Trophoblast cell (in vitro differentiated cells and primary cell): ENCODE data around the gene SH3TC2.

Source experiments
- DNase-seq, 2 donors: peaks; one replicate each; pipeline ENCODE4 v3.0.0-alpha.2; 2016
- H2AFZ ChIP-seq: 2 replicates; pipeline ENCODE4 v1.6.1; 2013; ENCODE audit warnings: low read length, moderate library complexity, mild to moderate bottlenecking; ENCODE audit not compliant: insufficient read depth, poor library complexity
- H2AK5ac ChIP-seq: 2 replicates; pipeline ENCODE4 v1.6.1; 2013; ENCODE audit warnings: mild to moderate bottlenecking, low read length
- H2BK120ac ChIP-seq: 2 replicates; pipeline ENCODE4 v1.6.1; 2013; ENCODE audit warnings: low read length, mild to moderate bottlenecking, moderate library complexity; ENCODE audit not compliant: insufficient read depth, poor library complexity
- H2BK12ac ChIP-seq: 2 replicates; pipeline ENCODE4 v1.6.1; 2013; ENCODE audit warnings: mild to moderate bottlenecking, low read length, moderate library complexity
- H2BK5ac ChIP-seq: 2 replicates; pipeline ENCODE4 v1.6.1; 2013; ENCODE audit warnings: low read length, low read depth, moderate library complexity, mild to moderate bottlenecking; ENCODE audit not compliant: poor library complexity
- H3K14ac ChIP-seq: 2 replicates; pipeline ENCODE4 v1.6.1; 2013; ENCODE audit warnings: mild to moderate bottlenecking, low read length
- H3K18ac ChIP-seq: 2 replicates; pipeline ENCODE4 v1.6.1; 2013; ENCODE audit warnings: mild to moderate bottlenecking, low read length
- H3K23ac ChIP-seq: 2 replicates; pipeline ENCODE4 v1.6.1; 2013; ENCODE audit warnings: low read length
- H3K27ac ChIP-seq: 2 replicates; pipeline ENCODE4 v1.5.1; 2013; ENCODE audit warnings: low read depth, mild to moderate bottlenecking, inconsistent platforms, low read length, moderate library complexity
- H3K27me3 ChIP-seq: 2 replicates; pipeline ENCODE4 v1.6.1; 2013; ENCODE audit warnings: inconsistent platforms, mild to moderate bottlenecking, low read length, moderate library complexity; ENCODE audit not compliant: insufficient read depth
- H3K36me3 ChIP-seq, 2 experiments: 1 replicate in 1 of 2; 2 replicates in 1 of 2; pipeline ENCODE4 v1.6.1; 2013; ENCODE audit warnings: low read length in 2 of 2, mild to moderate bottlenecking in 2 of 2, moderate library complexity in 1 of 2; ENCODE audit not compliant: insufficient read depth in 2 of 2, control insufficient read depth in 1 of 2
- H3K4ac ChIP-seq: 2 replicates; pipeline ENCODE4 v1.6.1; 2013; ENCODE audit warnings: low read depth, mild to moderate bottlenecking, low read length, moderate library complexity
- H3K4me1 ChIP-seq, 2 experiments: 1 replicate in 1 of 2; 2 replicates in 1 of 2; pipeline ENCODE4 v1.6.1; 2013; ENCODE audit warnings: low read length in 2 of 2, mild to moderate bottlenecking in 2 of 2, moderate library complexity in 1 of 2; ENCODE audit not compliant: insufficient read depth in 2 of 2, control insufficient read depth in 1 of 2
- H3K4me2 ChIP-seq: 2 replicates; pipeline ENCODE4 v1.6.1; 2013; ENCODE audit warnings: inconsistent platforms, mild to moderate bottlenecking, low read length, moderate library complexity
- H3K4me3 ChIP-seq: 2 replicates; pipeline ENCODE4 v1.5.1; 2013; ENCODE audit warnings: mild to moderate bottlenecking, low read depth, low read length, inconsistent platforms
- H3K79me1 ChIP-seq: one replicate; pipeline ENCODE4 v1.6.1; 2013; ENCODE audit warnings: low read length
- H3K79me2 ChIP-seq: 2 replicates; pipeline ENCODE4 v1.6.1; 2013; ENCODE audit warnings: low read length, mild to moderate bottlenecking; ENCODE audit not compliant: control insufficient read depth, insufficient read depth, poor library complexity
- H3K9ac ChIP-seq: 2 replicates; pipeline ENCODE4 v1.6.1; 2013; ENCODE audit warnings: mild to moderate bottlenecking, low read length
- H3K9me3 ChIP-seq: 2 replicates; pipeline ENCODE4 v1.6.1; 2013; ENCODE audit warnings: low read depth, mild to moderate bottlenecking, control low read depth, inconsistent platforms, low read length; ENCODE audit not compliant: insufficient read depth
- H4K12ac ChIP-seq: 2 replicates; pipeline ENCODE4 v1.6.1; 2013; ENCODE audit warnings: low read depth, mild to moderate bottlenecking, low read length, moderate library complexity
- H4K8ac ChIP-seq: 2 replicates; pipeline ENCODE4 v1.6.1; 2013; ENCODE audit warnings: low read depth, mild to moderate bottlenecking, low read length, moderate library complexity
- H4K91ac ChIP-seq: one replicate; pipeline ENCODE4 v1.6.1; 2013; ENCODE audit warnings: low read depth, mild to moderate bottlenecking, low read length, moderate library complexity
- WGBS: extraction: QIAGEN DNeasy Blood & Tissue Kit; methylation state at CpG from one replicate; pipeline ENCODE4 v1.1.7; 2013; ENCODE audit warnings: missing lambda C conversion rate; ENCODE audit not compliant: insufficient read length, insufficient coverage; ENCODE audit errors: extremely low coverage; 5-methylcytosine and 5-hydroxymethylcytosine counted together

The SH3TC2 gene

GRCh38 chr5:149028984-149029383, 33.9 kb downstream of the SH3TC2 start:
- no peak overlapping the region for H2BK12ac ChIP-seq
- no peak overlapping the region for H4K12ac ChIP-seq
- H2AFZ ChIP-seq, result no peak overlapping the region
- H3K27me3 ChIP-seq, result no peaks in the 10 kb centered on the region
- no peak overlapping the region for H2AK5ac ChIP-seq
- H3K9me3 ChIP-seq, result no peaks in the 10 kb centered on the region
- H3K14ac ChIP-seq, result no peak overlapping the region
- WGBS, result no CpG with 5 or more reads among the region's 5 CpGs
- H3K18ac ChIP-seq, result no peak overlapping the region
- H2BK120ac ChIP-seq, result no peak overlapping the region
- no peaks in the 10 kb centered on the region for H3K4me1 ChIP-seq
- H3K23ac ChIP-seq, result no peak overlapping the region
- H3K36me3 ChIP-seq, result no peaks in the 10 kb centered on the region
- no peak overlapping the region for H4K91ac ChIP-seq
- no peak overlapping the region for H3K4me3 ChIP-seq
- no peak for DNase-seq
- no peak overlapping the region for H3K4ac ChIP-seq
- H3K79me1 ChIP-seq, result no peaks in the 10 kb centered on the region
- H3K79me2 ChIP-seq, result no peaks in the 10 kb centered on the region
- no peak overlapping the region for H3K27ac ChIP-seq
- H2BK5ac ChIP-seq, result no peak overlapping the region
- H3K4me2 ChIP-seq, result no peak overlapping the region
- H4K8ac ChIP-seq, result no peak overlapping the region
- no peak overlapping the region for H3K9ac ChIP-seq

- no CpG with 5 or more reads among the region's 6 CpGs for WGBS
Observed at GRCh38 chr5:149028161-149028560, 34.7 kb downstream of the SH3TC2 start.

GRCh38 chr5:149027636-149028035, 35.2 kb downstream of the SH3TC2 start:
- no peak for DNase-seq
- Histone ChIP-seq H3K79me2 (no peaks in the 10 kb centered on the region), H3K9ac (no peak overlapping the region), H3K18ac (no peak overlapping the region), H4K8ac (no peak overlapping the region), H3K4me2 (no peak overlapping the region), H2AK5ac (no peak overlapping the region), H2BK120ac (no peak overlapping the region), H2BK12ac (no peak overlapping the region), H3K27me3 (no peaks in the 10 kb centered on the region), H3K23ac (no peak overlapping the region), H3K9me3 (no peaks in the 10 kb centered on the region), H3K79me1 (no peaks in the 10 kb centered on the region), H3K27ac (no peak overlapping the region), H3K14ac (no peak overlapping the region), H2AFZ (no peak overlapping the region), H3K36me3 (no peaks in the 10 kb centered on the region), H3K4me3 (no peak overlapping the region), H3K4ac (no peak overlapping the region), H2BK5ac (no peak overlapping the region), H4K91ac (no peak overlapping the region), H3K4me1 (no peaks in the 10 kb centered on the region), H4K12ac (no peak overlapping the region)
- no CpG with 5 or more reads among the region's 12 CpGs for WGBS

More at GRCh38 chr5:149028161-149028560, 34.7 kb downstream of the SH3TC2 start:
- Histone ChIP-seq H3K4ac (no peak overlapping the region), H2BK120ac (no peak overlapping the region), H3K4me3 (no peak overlapping the region), H3K4me2 (no peak overlapping the region), H4K8ac (no peak overlapping the region), H3K27me3 (no peaks in the 10 kb centered on the region), H3K4me1 (no peaks in the 10 kb centered on the region), H3K18ac (no peak overlapping the region), H2BK5ac (no peak overlapping the region), H4K91ac (no peak overlapping the region), H3K79me1 (no peaks in the 10 kb centered on the region), H3K23ac (no peak overlapping the region), H3K9me3 (no peaks in the 10 kb centered on the region), H4K12ac (no peak overlapping the region), H3K36me3 (no peaks in the 10 kb centered on the region), H3K14ac (no peak overlapping the region), H3K79me2 (no peaks in the 10 kb centered on the region), H3K27ac (no peak overlapping the region), H3K9ac (no peak overlapping the region), H2AFZ (no peak overlapping the region), H2BK12ac (no peak overlapping the region), H2AK5ac (no peak overlapping the region)
- DNase-seq, result no peak

GRCh38 chr5:149024943-149025342, 37.9 kb downstream of the SH3TC2 start:
- H2AFZ ChIP-seq, result no peak overlapping the region
- no peaks in the 10 kb centered on the region for H3K27me3 ChIP-seq
- H2AK5ac ChIP-seq, result no peak overlapping the region
- no peaks in the 10 kb centered on the region for H3K79me1 ChIP-seq
- no peak overlapping the region for H2BK12ac ChIP-seq
- no peak overlapping the region for H3K4me2 ChIP-seq
- no peak overlapping the region for H2BK120ac ChIP-seq
- no peak overlapping the region for H3K23ac ChIP-seq
- no peak overlapping the region for H3K14ac ChIP-seq
- DNase-seq, result peak in 1 of 2 donors; percentile 42
- H3K36me3 ChIP-seq, result no peaks in the 10 kb centered on the region
- H3K18ac ChIP-seq, result no peak overlapping the region
- H3K27ac ChIP-seq, result no peak overlapping the region
- H3K4ac ChIP-seq, result no peak overlapping the region
- no peaks in the 10 kb centered on the region for H3K4me1 ChIP-seq
- no peaks in the 10 kb centered on the region for H3K79me2 ChIP-seq
- no peak overlapping the region for H3K4me3 ChIP-seq
- H3K9me3 ChIP-seq, result no peaks in the 10 kb centered on the region
- no peak overlapping the region for H3K9ac ChIP-seq
- no peak overlapping the region for H4K91ac ChIP-seq
- no peak overlapping the region for H4K12ac ChIP-seq
- H4K8ac ChIP-seq, result no peak overlapping the region
- H2BK5ac ChIP-seq, result no peak overlapping the region
